ENCODE measurements around the gene RFX7.
"Not testable (repeated sequence)": the region's sequence is repeated elsewhere in the genome, so short reads cannot be mapped to it uniquely, and the experiment has no call there.

The RFX7 gene

GRCh38 chr15:56165234-56165633, 78.4 kb downstream of the RFX7 start:
- POLR2A ChIA-PET = no interaction called here
- CTCF ChIA-PET = no interaction called here
- no peak for DNase-seq (ENCODE audit: extremely low spot score)
- TF ChIP-seq ZNF384 (IDR thresholded peaks at IDR 0.05) (no peak), HDGF (IDR thresholded peaks at IDR 0.05; ENCODE audit: borderline replicate concordance) (no peak), FOXK2 (IDR thresholded peaks at IDR 0.05) (no peak), TARDBP (IDR thresholded peaks at IDR 0.05) (no peak)

- CTCF ChIA-PET = no interaction called here
Measured at GRCh38 chr15:56160966-56161365, 82.7 kb downstream of the RFX7 start.

GRCh38 chr15:56156877-56157276, 86.8 kb downstream of the RFX7 start:
- DNase-seq (ENCODE audit: extremely low spot score) = no peak
- POLR2A ChIA-PET = no interaction called here
- CTCF ChIA-PET = no interaction called here
- TF ChIP-seq TARDBP (IDR thresholded peaks at IDR 0.05) = no peak
- no peak for TF ChIP-seq HDGF (IDR thresholded peaks at IDR 0.05; ENCODE audit: borderline replicate concordance)
- TF ChIP-seq L3MBTL2 (conservative IDR thresholded peaks at IDR 0.05) = no peak
- no peak for TF ChIP-seq SUZ12 (IDR thresholded peaks at IDR 0.05)
- no peak for TF ChIP-seq ZNF384 (IDR thresholded peaks at IDR 0.05)
- no peak for TF ChIP-seq FOXM1 (IDR thresholded peaks at IDR 0.05; ENCODE audit: borderline replicate concordance)
- no peak for TF ChIP-seq FOXK2 (IDR thresholded peaks at IDR 0.05)

More at GRCh38 chr15:56160966-56161365, 82.7 kb downstream of the RFX7 start:
- no peak for DNase-seq (ENCODE audit: extremely low spot score)
- POLR2A ChIA-PET = no interaction called here
- no peak for TF ChIP-seq CTBP1 (IDR thresholded peaks at IDR 0.05; ENCODE audit: borderline replicate concordance)
- TF ChIP-seq ZNF384 (IDR thresholded peaks at IDR 0.05) = no peak
- TF ChIP-seq FOXK2 (IDR thresholded peaks at IDR 0.05) = no peak
- TF ChIP-seq HDGF (IDR thresholded peaks at IDR 0.05; ENCODE audit: borderline replicate concordance) = no peak
- TF ChIP-seq L3MBTL2 (conservative IDR thresholded peaks at IDR 0.05) = no peak
- no peak for TF ChIP-seq BHLHE40 (IDR thresholded peaks at IDR 0.05; ENCODE audit: borderline replicate concordance)
- TF ChIP-seq ELF4 (IDR thresholded peaks at IDR 0.05) = no peak
- no peak for TF ChIP-seq NFRKB (IDR thresholded peaks at IDR 0.05)
- no peak for TF ChIP-seq SUZ12 (IDR thresholded peaks at IDR 0.05)
- no peak for TF ChIP-seq SP1 (IDR thresholded peaks at IDR 0.05)
- no peak for TF ChIP-seq FOXM1 (IDR thresholded peaks at IDR 0.05; ENCODE audit: borderline replicate concordance)
- TF ChIP-seq ARNT (IDR thresholded peaks at IDR 0.05) = no peak
- TF ChIP-seq PKNOX1 (IDR thresholded peaks at IDR 0.05) = no peak
- TF ChIP-seq FOXA1 (IDR thresholded peaks at IDR 0.05) = no peak
- no peak for TF ChIP-seq TARDBP (IDR thresholded peaks at IDR 0.05)

- POLR2A ChIA-PET; DNase-seq (ENCODE audit: extremely low spot score); CTCF ChIA-PET: not testable (repeated sequence)
Measured at GRCh38 chr15:56155278-56155677, 88.4 kb downstream of the RFX7 start.

GRCh38 chr15:56154768-56155167, 88.9 kb downstream of the RFX7 start:
- POLR2A ChIA-PET; CTCF ChIA-PET; DNase-seq (ENCODE audit: extremely low spot score): not testable (repeated sequence)

- no peak for DNase-seq (ENCODE audit: extremely low spot score)
- no peak for TF ChIP-seq FOXK2 (IDR thresholded peaks at IDR 0.05)
- no peak for TF ChIP-seq L3MBTL2 (conservative IDR thresholded peaks at IDR 0.05)
- no peak for TF ChIP-seq LEF1 (IDR thresholded peaks at IDR 0.05; ENCODE audit: borderline replicate concordance)
- TF ChIP-seq ELF4 (IDR thresholded peaks at IDR 0.05) = no peak
- no peak for TF ChIP-seq NFRKB (IDR thresholded peaks at IDR 0.05)
- TF ChIP-seq SP1 (IDR thresholded peaks at IDR 0.05) = no peak
- TF ChIP-seq CTBP1 (IDR thresholded peaks at IDR 0.05; ENCODE audit: borderline replicate concordance) = no peak
- no peak for TF ChIP-seq HDGF (IDR thresholded peaks at IDR 0.05; ENCODE audit: borderline replicate concordance)
- no peak for TF ChIP-seq SUZ12 (IDR thresholded peaks at IDR 0.05)
- no peak for TF ChIP-seq FOXM1 (IDR thresholded peaks at IDR 0.05; ENCODE audit: borderline replicate concordance)
- ChIA-PET CTCF (no interaction called here), POLR2A (no interaction called here)
Measured at GRCh38 chr15:56150204-56150603, 93.5 kb downstream of the RFX7 start.

GRCh38 chr15:56148064-56148463, 95.6 kb downstream of the RFX7 start:
- CTCF ChIA-PET = no interaction called here
- DNase-seq (ENCODE audit: extremely low spot score) = no peak
- TF ChIP-seq FOXA1 (IDR thresholded peaks at IDR 0.05) = no peak
- no peak for TF ChIP-seq SUZ12 (IDR thresholded peaks at IDR 0.05)
- no peak for TF ChIP-seq FOXM1 (IDR thresholded peaks at IDR 0.05; ENCODE audit: borderline replicate concordance)
- no peak for TF ChIP-seq LEF1 (IDR thresholded peaks at IDR 0.05; ENCODE audit: borderline replicate concordance)
- POLR2A ChIA-PET = no interaction called here

GRCh38 chr15:56146756-56147155, 96.9 kb downstream of the RFX7 start:
- POLR2A ChIA-PET = no interaction called here
- no peak for TF ChIP-seq HDGF (IDR thresholded peaks at IDR 0.05; ENCODE audit: borderline replicate concordance)
- no peak for TF ChIP-seq ELF4 (IDR thresholded peaks at IDR 0.05)
- CTCF ChIA-PET = no interaction called here
- no peak for DNase-seq (ENCODE audit: extremely low spot score)

GRCh38 chr15:56128081-56128480, 115.6 kb downstream of the RFX7 start:
- no peak for DNase-seq (ENCODE audit: extremely low spot score)
- POLR2A ChIA-PET = no interaction called here

More at GRCh38 chr15:56128081-56128480, 115.6 kb downstream of the RFX7 start:
- CTCF ChIA-PET = no interaction called here
- TF ChIP-seq L3MBTL2 (conservative IDR thresholded peaks at IDR 0.05) (no peak), LEF1 (IDR thresholded peaks at IDR 0.05; ENCODE audit: borderline replicate concordance) (no peak), ARNT (IDR thresholded peaks at IDR 0.05) (no peak), NFRKB (IDR thresholded peaks at IDR 0.05) (no peak), PKNOX1 (IDR thresholded peaks at IDR 0.05) (no peak), FOXA1 (IDR thresholded peaks at IDR 0.05) (no peak), SUZ12 (IDR thresholded peaks at IDR 0.05) (no peak)

Measured in HEK293T (cell line).